Ecto neural progenitor cell (in vitro differentiated cells): ENCODE data around the gene TSPAN11.

Experiments
- DNase-seq: peaks from one replicate; pipeline ENCODE4 v3.0.0-alpha.2; 2018; ENCODE audit warnings: low spot score

The TSPAN11 gene

GRCh38 chr12:30961030-30961429 lies 34.5 kb downstream of the TSPAN11 start:
- DNase-seq = no peak

GRCh38 chr12:30962047-30962446 lies 35.5 kb downstream of the TSPAN11 start:
- no peak for DNase-seq

GRCh38 chr12:30963709-30964564 lies 37.4 kb downstream of the TSPAN11 start:
- DNase-seq = no peak

- DNase-seq = no peak
Measured at GRCh38 chr12:30964896-30965612, 38.5 kb downstream of the TSPAN11 start.

- DNase-seq = no peak
Measured at GRCh38 chr12:30965613-30965985, 39.1 kb downstream of the TSPAN11 start.

GRCh38 chr12:30967026-30967425 lies 40.5 kb downstream of the TSPAN11 start:
- no peak for DNase-seq

- no peak for DNase-seq
Measured at GRCh38 chr12:30968211-30968610, 41.7 kb downstream of the TSPAN11 start.

GRCh38 chr12:30969006-30969405 lies 42.5 kb downstream of the TSPAN11 start:
- DNase-seq = no peak

- DNase-seq = no peak
Measured at GRCh38 chr12:30969606-30970395, 43.3 kb downstream of the TSPAN11 start.

- peak; percentile 67 for DNase-seq
Measured at GRCh38 chr12:30970559-30971197, 44.1 kb downstream of the TSPAN11 start.

- DNase-seq = no peak
Measured at GRCh38 chr12:30972035-30972434, 45.5 kb downstream of the TSPAN11 start.

GRCh38 chr12:30973175-30973574 lies 46.6 kb downstream of the TSPAN11 start:
- no peak for DNase-seq

GRCh38 chr12:30973830-30974229 lies 47.3 kb downstream of the TSPAN11 start:
- DNase-seq = no peak

- DNase-seq = no peak
Measured at GRCh38 chr12:30974746-30975500, 48.4 kb downstream of the TSPAN11 start.

- DNase-seq = no peak
Measured at GRCh38 chr12:30975581-30975980, 49.0 kb downstream of the TSPAN11 start.

GRCh38 chr12:30976206-30976605 lies 49.7 kb downstream of the TSPAN11 start:
- DNase-seq = no peak

- no peak for DNase-seq
Measured at GRCh38 chr12:30977124-30977523, 50.6 kb downstream of the TSPAN11 start.

GRCh38 chr12:30977537-30978349 lies 51.2 kb downstream of the TSPAN11 start:
- DNase-seq = no peak

- DNase-seq = no peak
Measured at GRCh38 chr12:30978639-30979038, 52.1 kb downstream of the TSPAN11 start.
